AML-193 (cell line): ENCODE results near the gene IGFL2.
"Not testable (repeated sequence)": the region's sequence is repeated elsewhere in the genome, so short reads cannot be mapped to it uniquely, and the experiment has no call there.

ENCODE experiments used
- DNase-seq, 2 experiments: peaks; one replicate each; lab custom pipeline; 2025; lab: John Stamatoyannopoulos, UW

IGFL2 gene

DNA sequence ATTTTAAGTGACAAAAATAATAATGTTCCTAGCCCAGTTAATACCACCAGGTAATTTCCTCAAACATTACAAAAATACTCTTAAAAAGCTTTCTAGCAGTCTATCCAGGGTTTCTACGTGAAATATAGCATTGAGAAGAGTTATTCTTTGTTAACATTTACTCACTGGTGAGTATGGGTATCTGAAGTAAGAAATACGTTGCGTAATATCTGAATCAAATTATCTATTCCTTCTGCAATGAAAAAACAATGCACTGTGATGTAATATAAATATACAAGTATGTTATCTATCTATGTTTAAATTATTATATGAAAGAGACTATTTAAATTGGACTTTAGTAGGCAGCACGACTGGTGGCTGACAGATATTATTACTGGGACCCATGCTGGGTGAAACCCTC lies 5.7 kb upstream of the IGFL2 start:
- no peak for DNase-seq

DNA sequence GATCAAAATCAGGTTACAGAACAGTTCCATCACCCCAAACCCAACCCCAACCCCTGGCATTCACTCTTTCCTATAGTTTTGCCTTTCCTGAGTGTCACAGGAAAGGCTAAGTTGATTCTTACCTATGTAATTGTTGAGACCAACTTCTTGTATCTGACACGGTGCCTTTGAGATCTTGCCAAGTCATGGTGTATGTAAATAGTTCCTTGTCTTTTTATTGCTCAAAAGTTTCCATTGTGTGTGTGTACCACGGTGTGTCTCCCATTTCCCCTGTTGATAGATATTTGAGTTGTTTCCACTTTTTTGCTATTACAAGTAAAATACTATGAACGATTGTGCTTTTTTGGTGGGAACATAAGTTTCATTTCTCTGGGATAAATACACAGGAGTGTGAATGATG lies 3.3 kb upstream of the IGFL2 start:
- no peak for DNase-seq

DNA sequence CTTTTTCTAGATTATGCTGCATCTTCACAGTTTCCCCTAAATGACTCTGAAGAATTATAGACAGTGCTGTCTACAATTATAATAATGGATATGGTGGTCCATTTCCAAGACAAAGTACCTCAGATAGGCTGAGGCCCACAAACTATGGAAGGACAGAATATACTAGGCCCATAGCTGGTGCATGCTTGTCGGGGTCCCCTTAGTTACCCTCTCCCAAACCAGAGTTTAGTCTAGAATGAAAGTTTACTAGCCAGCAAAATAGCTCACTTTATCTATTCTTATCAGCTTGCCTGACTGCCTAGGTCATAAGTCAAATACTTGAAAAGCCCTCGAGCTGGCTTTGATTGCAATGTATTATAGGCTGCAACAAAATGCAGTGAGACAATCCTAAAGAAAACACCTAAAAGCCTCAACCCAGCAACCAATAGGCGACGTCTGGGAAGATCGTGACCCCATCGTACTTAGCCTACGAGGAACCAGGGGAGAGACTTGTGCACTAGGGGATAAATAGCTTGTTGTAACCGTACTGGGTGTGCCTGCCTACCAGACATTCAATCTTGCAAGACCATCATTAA lies 785 bp upstream of the IGFL2 start:
- no peak for DNase-seq

DNA sequence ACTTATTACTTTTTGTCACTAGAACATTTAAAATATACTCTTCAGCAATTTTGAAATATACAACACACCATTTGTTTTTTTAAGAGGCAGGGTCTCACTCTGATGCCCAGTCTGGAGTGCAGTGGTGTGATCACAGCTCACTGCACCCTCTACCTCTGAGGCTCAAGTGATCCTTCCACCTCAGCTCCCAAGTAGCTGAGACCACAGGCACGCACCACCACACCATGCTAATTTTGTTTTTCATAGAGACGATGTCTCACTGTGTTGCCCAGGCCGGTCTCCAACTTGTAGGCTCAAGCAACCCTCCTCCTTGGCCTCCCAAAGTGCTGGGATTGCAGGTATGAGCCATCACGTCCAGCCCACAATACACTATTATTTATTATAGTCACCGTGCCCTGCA lies 2.6 kb downstream of the IGFL2 start:
- DNase-seq = no peak

DNA sequence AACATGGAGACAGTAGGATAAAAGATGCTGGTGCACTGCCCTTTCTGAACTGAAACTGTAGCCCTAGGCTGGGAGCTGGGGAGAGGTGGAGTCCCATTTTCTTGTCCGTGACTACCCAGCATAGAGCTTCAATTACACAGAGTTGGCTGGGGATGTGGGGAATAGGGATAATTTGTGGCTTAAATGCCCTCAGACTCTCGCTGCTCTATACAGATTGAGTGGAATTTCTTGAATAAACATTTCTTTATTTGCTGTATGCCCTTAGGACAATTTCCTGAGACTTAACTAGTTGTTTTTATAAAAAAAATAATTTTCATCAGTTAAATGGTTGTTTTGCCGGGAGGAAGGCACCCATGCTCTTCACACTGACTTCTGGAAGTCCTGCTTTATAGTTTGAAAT lies 7.2 kb downstream of the IGFL2 start:
- DNase-seq = no peak

DNA sequence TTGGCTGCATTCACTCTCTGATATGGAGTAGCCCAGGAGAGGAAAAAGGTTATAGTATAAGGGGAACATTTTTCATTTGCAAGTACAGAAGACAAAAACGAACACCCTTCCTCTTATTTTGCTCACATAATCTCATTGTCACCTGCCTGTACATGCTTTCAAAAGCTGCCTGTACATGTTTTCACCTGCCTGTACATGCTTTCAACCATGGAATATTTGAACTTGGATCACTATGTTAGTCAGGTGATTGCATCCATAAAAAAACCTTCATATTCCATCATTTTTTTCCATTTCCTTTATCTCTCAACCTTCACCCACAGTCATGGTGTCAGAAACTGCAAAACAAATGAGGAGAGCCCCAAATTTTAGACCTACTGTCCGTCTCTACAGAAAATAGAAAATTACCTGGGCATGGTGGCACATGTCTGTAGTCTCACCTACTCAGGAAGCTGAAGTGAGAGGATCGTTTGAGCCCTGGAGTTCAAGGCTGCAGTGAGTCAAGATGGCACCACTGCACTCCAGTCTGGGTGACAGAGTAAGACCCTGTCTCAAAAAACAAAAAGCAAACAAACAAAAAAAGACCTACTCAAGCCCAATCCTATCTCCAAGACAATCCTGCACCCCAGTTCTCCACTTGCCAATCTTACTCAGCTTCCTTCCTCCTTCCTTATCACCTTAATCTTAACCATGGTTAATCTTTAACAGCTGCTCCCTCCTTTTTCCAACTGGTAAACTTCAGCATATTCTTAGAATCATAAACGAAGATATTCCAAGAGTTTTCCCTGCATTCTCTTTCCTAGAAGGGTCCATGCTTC lies 11.6 kb downstream of the IGFL2 start:
- no peak for DNase-seq

DNA sequence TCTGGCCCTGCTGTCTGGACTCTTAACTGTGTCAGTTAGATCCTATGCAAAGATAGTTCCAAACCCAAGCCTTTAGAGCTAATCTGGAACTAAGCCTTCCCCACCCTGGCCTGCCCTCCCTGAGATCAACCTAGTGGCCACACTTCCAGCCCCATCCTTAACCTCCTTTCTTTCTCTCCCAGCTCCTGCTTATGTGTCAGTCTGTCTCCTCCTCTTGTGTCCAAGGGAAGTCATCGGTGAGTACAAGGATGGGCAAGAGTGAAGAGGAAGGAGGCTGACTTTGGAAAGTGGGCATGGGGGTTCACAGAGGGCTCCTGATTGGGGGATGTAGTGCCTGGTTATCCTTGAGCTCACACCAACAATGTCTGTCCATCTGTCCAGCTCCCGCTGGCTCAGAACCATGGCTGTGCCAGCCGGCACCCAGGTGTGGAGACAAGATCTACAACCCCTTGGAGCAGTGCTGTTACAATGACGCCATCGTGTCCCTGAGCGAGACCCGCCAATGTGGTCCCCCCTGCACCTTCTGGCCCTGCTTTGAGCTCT lies 12.3 kb downstream of the IGFL2 start:
- DNase-seq = no peak

DNA sequence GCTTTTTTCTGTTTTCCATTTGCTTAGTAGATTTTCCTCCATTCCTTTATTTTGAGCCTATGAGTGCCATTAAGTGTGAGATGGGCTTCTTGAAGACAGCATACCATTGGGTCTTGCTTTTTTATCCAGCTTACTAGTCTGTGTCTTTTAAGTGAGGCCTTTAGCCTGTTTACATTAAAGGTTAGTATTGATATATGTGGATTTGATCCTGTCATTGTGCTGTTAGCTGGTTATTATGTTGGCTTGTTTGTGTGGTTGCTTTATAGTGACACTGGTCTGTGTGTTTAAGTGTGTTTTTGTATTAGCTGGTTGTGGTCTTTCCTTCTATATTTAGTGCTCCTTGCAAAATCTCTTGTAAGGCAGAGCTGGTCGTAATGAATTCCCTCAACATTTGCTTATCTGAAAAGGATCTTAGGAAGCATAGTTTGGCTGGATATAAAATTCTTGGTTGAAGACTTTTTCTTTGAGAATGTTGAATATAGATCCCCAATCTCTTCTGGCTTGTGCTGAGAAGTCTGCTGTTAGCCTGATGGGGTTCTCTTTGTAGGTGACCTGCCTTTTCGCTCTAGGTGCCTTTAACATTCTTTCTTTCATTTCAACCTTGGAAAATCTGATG lies 13.7 kb downstream of the IGFL2 start:
- DNase-seq = not testable (repeated sequence)

DNA sequence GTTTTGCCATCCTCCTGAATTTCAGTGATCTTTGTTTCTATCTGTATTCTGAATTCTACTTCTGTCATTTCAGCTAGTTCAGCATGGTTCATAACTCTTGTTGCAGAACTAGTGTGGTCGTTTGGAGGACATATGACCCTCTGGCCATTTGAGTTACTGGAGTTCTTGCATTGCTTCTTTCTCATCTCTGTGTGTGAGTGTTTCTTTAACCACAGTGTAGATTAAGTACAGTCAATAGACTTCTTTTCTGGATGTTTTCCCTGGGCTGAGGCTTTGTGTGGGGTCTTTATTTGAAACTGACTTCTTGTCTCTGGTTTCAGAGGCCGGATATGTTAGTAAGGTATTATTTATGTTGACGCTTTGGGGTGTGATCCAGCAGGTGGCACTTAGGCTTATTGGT lies 14.7 kb downstream of the IGFL2 start:
- no peak for DNase-seq

DNA sequence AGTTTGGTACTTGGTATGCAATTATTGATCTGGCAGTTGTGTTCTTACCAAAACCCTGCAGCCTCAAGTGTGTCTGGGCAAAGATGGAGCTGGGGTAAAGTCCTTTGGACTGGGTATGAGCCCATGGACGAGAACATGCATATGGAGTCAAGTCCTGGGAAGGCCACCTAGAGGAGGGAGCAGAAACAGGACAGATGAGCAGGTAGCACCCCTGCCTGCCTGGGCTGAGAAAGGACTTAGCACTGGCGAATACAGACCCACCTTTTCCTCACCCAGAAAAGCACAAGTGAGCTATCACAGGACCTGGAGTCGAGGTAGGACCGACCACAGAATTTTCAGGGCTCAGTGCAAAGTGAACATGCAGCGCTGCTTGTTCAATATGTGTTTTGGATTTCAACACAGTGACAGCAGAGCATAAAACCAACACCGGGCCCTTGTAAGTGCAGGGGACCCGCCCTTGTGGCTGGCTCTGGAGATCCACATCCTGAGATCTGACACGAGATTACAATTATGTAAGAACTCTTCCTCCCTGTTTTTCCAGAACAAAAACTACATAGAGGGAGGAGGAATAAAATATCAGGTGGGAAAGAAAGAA lies 25.9 kb downstream of the IGFL2 start:
- no peak for DNase-seq

DNA sequence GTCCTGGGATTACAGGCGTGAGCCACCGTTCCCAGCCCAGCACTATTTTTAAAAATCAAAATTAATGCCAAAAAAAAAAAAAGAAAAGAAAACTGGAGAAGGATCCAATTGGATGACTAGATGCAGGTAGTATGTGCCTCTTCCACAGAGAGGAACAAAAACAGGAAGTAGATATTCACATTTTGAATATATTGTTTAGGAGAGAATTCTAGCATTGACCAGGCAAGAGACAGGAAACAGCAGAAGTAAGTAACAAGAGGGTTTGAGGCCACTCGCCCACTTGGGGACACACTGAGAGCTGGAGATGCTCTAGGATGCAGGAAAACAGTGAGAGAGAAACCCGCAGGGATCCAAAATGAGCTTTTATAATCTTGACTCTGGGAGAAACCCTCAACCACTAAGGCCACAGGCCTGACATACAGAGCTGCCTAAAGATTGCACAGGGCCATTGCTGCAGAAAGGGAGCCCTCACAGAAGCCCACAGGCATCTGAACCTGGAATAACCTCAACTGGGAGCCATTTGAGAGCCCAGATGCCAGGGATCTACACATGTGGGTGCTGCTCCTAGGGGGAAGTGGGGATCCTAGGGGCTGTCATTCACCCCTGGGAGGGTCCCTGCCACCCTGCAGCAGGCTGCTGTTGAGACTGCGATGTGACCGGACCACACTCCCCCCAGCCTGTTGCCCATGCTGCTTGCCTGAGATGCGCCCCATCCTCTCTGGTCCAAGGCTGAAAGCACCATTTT lies 28.2 kb downstream of the IGFL2 start:
- DNase-seq = no peak

DNA sequence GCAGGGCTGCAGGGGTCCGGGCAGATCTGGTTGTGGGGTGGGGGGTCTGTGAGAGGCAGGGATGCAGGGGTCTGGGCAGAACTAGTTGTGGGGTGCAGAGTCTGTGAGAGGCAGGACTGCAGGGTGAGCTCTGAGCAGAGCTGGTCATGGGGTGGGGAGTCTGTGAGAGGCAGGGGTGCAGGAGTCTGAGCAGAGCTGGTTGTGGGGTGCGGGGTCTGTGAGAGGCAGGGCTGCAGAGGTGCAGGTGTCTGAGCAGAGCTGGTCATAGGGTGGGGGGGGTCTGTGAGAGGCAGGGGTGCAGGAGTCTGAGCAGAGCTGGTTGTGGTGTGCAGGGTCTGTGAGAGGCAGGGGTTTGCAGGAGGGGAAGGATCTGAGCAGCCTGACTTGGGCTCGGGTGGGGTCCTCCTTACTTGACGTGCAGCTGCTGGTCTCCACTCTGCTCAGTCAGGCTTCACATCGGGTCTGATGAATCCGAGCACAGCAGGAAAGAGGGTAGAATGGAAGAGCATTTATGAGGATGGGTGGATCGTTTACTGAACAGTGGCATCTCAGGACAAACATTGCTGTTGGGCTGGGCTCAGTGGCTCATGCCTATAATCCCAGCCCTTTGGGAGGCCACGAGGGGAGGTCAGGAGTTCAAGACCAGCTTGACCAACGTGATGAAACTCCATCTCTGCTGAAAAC lies 31.2 kb downstream of the IGFL2 start:
- DNase-seq = no peak

DNA sequence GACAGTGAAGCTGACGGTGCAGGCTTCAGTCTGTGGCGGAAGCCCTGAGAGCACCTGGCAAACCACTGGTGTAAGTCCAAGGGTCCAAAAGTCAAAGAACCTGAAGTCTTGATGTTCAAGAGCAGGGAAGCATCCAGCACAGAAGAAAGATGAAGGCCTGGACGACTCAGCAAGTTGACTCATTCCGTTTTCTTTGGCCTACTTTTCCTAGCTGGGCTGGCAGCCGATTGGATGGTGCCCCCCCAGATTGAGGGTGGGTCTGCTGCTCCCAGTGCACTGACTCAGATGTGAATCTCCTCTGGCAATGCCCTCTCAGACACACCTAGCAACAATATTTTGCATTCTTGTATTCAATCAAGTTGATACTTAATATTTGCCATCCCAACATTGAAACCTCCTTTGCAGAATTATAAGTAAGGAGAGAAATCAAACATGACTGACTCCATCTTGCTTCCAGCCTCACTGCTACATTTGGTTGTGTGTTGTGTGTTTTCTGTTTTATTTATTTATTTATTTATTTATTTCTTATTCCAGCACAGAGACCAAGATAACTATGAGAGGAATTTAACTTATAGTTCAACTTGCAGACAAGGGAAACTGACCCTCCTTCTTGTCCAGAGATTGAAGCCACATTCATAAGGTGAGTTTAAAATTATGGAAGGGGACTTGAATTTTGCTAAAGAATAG lies 32.8 kb downstream of the IGFL2 start:
- DNase-seq = no peak

DNA sequence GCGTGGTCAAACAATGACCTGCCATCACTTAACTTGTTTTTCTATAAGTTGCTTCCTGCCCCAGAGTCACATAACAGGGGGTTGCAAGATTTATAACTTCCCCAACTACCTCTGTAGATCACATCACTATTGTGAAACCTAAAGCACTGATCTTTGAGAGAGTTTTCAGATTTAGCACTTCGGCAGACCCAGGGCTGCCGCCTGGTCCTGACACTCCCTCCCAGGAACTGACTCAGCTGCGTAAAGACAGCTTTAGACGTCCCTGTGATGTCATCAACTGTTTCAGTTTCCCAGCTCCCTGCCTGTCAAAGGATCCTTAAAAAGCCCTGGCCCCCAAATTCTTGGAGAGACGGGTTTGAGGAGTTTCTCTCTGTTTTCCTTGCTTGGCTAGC lies 33.3 kb downstream of the IGFL2 start:
- no peak for DNase-seq

DNA sequence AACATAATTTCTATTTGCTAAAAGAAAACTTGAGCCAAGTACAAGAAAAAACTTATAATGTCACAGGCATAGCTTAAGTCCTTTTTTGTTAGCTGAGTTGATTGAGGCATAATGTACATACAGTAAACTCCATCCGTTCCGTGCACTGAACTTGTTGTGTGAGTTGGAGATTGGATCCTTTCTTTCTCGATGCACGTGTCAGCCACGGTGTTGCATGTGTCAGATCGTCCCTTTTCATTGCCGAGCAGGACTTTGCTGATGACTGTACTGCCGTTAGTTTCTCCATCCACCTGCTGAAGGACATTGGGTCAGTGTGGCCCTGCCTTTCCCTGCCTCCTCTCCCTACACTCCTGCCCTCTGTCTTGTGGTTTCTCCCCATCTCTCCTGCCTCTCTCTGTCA lies 34.4 kb downstream of the IGFL2 start:
- DNase-seq = no peak

DNA sequence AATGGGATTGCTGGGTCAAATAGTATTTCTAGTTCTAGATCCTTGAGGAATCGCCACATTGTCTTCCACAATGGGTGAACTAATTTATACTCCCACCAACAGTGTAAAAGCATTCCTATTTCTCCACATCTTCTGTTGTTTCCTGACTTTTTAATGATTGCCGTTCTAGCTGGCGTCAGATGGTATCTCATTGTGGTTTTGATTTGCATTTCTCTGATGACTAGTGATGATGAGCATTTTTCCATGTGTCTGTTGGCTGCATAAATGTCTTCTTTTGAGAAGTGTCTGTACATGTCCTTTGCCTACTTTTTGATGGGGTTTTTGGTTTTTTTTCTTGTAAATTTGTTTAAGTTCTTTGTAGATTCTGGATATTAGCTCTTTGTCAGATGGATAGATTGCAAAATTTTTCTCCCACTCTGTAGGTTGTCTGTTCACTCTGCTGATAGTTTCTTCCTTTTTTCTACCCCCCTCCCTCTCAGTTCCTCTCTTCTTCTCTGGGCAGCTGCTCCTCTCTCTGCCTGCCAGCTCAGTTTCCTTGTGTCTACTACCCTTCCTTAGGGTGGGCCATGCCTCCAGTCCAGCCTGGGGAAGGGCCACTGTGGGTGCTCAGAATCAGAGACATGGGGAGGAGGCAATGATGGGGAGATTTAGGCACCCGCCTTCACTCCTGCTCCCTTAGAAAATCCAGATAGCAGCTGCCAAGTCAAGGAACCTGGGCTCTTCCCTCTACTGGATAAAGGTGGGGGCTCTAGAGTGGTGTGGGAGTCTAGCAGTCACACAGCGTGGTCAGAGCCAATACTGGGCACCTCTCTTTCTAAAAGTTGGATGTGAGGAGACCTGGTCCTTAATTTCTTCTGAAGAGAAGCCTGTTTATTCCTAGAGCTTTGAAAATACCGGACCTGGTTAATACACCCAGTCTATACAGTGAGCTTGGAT lies 37.0 kb downstream of the IGFL2 start:
- peak in 1 of 2 experiments; percentile 16 for DNase-seq

DNA sequence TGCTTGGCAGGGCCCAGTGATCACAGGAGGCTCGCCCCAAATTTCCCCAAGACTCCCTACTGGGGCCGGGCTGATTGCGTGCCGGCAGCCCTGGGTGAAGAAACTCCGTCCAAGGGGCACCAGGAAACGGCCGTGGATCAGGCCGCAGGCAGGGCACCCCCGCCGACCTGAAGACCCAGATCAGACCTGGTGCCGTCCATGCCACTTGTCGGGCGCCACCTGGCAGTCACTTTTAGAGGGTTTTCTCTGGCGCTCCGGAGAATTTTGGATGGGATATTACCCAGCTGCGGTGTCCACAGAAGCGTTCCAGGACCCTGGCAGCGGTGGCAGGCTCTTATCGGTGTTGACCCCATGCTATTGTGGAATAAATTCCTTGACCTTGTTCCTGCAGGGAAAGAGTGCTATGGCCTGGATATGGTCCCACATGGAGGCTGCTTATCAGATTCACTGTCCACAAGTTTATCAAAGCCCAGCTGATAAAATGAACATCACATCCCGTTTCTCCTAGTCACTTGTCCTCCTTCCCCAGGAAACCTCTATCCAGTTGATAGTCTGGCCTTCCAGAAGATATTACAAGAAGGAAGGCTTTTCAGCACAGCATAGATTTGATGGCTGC lies 38.2 kb downstream of the IGFL2 start:
- no peak for DNase-seq

DNA sequence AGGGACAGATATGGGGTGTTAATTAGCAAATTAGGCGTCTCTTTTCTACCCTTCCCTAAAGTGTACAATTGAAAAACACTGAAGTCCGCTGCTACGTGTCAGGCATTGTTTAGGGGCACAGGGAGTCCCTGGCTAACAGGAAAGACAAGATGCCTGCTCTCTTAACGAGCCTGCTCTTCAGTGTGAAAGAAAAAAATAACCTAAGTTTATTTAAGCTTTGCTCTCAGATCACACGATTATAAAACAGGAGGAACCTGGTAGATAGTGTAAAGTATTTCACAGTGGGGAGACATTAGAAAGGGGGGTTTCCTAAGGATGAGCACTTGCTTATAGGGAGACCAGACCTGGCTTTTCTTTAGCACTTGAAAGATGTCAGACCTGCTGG lies 38.7 kb downstream of the IGFL2 start:
- no peak for DNase-seq
